HEK293 (cell line): ENCODE measurements around the gene HUNK.

Source experiments
- CTCF ChIA-PET: fragments of 350-600 bp; formaldehyde crosslinking; extraction: SDS; loops from one replicate; lab custom pipeline; 2021; ENCODE audit warnings: antibody characterized with exemption; lab: Yijun Ruan, JAX
- POLR2A ChIA-PET: fragments of 300-600 bp; formaldehyde crosslinking; extraction: SDS; loops from one replicate; lab custom pipeline; 2020; ENCODE audit warnings: antibody characterized with exemption, inconsistent platforms; lab: Yijun Ruan, JAX
- H3K27ac ChIP-seq: fragments of 200-500 bp; sonication (Bioruptor generic); 2 replicates; pipeline ENCODE4 v1.5.1; 2014; ENCODE audit warnings: low read depth, low read length, control low read depth, inconsistent platforms; ENCODE audit errors: extremely low read depth
- H3K36me3 ChIP-seq, 2 experiments: fragments of 200-500 bp in 1 of 2; sonication (Bioruptor generic) in 1 of 2; 1 replicate in 1 of 2; 2 replicates in 1 of 2; pipeline ENCODE4 v1.5.1; 2014 to 2017; ENCODE audit warnings: inconsistent platforms in 2 of 2, low read length in 2 of 2; ENCODE audit not compliant: control insufficient read depth in 2 of 2, insufficient read depth in 1 of 2
- H3K4me1 ChIP-seq: fragments of 200-500 bp; sonication (Bioruptor generic); 2 replicates; pipeline ENCODE4 v1.5.1; 2014; ENCODE audit warnings: mild to moderate bottlenecking, low read length, inconsistent platforms; ENCODE audit not compliant: control insufficient read depth, insufficient read depth
- H3K4me3 ChIP-seq: 2 replicates; pipeline ENCODE4 v1.5.1; 2011; ENCODE audit warnings: low read depth, mild to moderate bottlenecking, control low read depth, low read length, moderate library complexity
- H3K9me3 ChIP-seq: fragments of 200-500 bp; sonication (Bioruptor generic); 2 replicates; pipeline ENCODE4 v1.5.1; 2014; ENCODE audit warnings: low read depth, low read length, inconsistent platforms; ENCODE audit not compliant: control insufficient read depth, insufficient read depth
- MYNN ChIP-seq: fragments of 450-650 bp; formaldehyde crosslinking; IDR thresholded peaks from 2 replicates; pipeline ENCODE4 v1.5.1; 2016; ENCODE audit warnings: missing biosample characterization, missing genetic modification characterization, borderline replicate concordance
- OVOL3 ChIP-seq: fragments of 450-650 bp; formaldehyde crosslinking; IDR thresholded peaks from 2 replicates; pipeline ENCODE4 v1.5.1; 2016; ENCODE audit warnings: missing biosample characterization, missing genetic modification characterization
- REPIN1 ChIP-seq: fragments of 450-650 bp; formaldehyde crosslinking; IDR thresholded peaks from 2 replicates; pipeline ENCODE4 v1.5.1; 2017; ENCODE audit warnings: missing biosample characterization, missing genetic modification characterization, low read depth
- SCRT1 ChIP-seq: fragments of 450-650 bp; formaldehyde crosslinking; IDR thresholded peaks from 2 replicates; pipeline ENCODE4 v1.5.1; 2016; ENCODE audit warnings: missing biosample characterization, missing genetic modification characterization, borderline replicate concordance
- ZEB2 ChIP-seq: fragments of 450-650 bp; formaldehyde crosslinking; IDR thresholded peaks from 2 replicates; pipeline ENCODE4 v1.5.1; 2016; ENCODE audit warnings: missing biosample characterization, missing genetic modification characterization
- ZNF2 ChIP-seq: fragments of 450-650 bp; formaldehyde crosslinking; IDR thresholded peaks from 2 replicates; pipeline ENCODE4 v1.5.1; 2016; ENCODE audit warnings: missing biosample characterization, missing genetic modification characterization
- ZNF394 ChIP-seq: fragments of 450-650 bp; formaldehyde crosslinking; IDR thresholded peaks from 2 replicates; pipeline ENCODE4 v1.5.1; 2016; ENCODE audit warnings: missing biosample characterization, missing genetic modification characterization, mild to moderate bottlenecking, moderate library complexity, borderline replicate concordance
- ZNF416 ChIP-seq: fragments of 450-650 bp; formaldehyde crosslinking; IDR thresholded peaks from 2 replicates; pipeline ENCODE4 v1.5.1; 2016; ENCODE audit warnings: missing biosample characterization, missing genetic modification characterization
- ZNF423 ChIP-seq: fragments of 450-650 bp; formaldehyde crosslinking; IDR thresholded peaks from 2 replicates; pipeline ENCODE4 v1.5.1; 2016; ENCODE audit warnings: missing biosample characterization, missing genetic modification characterization
- ZNF549 ChIP-seq: fragments of 450-650 bp; IDR thresholded peaks from 2 replicates; pipeline ENCODE4 v1.5.1; 2018; ENCODE audit warnings: missing biosample characterization, missing genetic modification characterization, mild to moderate bottlenecking, inconsistent platforms, moderate library complexity
- ZNF600 ChIP-seq: fragments of 450-650 bp; formaldehyde crosslinking; IDR thresholded peaks from 2 replicates; pipeline ENCODE4 v1.5.1; 2016; ENCODE audit warnings: missing biosample characterization, missing genetic modification characterization
- ZNF624 ChIP-seq: fragments of 450-650 bp; formaldehyde crosslinking; IDR thresholded peaks from 2 replicates; pipeline ENCODE4 v1.5.1; 2017; ENCODE audit warnings: missing biosample characterization, missing genetic modification characterization
- ZNF629 ChIP-seq: fragments of 450-650 bp; formaldehyde crosslinking; IDR thresholded peaks from 2 replicates; pipeline ENCODE4 v1.5.1; 2017; ENCODE audit warnings: missing biosample characterization, missing genetic modification characterization
- ZNF658 ChIP-seq: fragments of 450-650 bp; formaldehyde crosslinking; IDR thresholded peaks from 2 replicates; pipeline ENCODE4; 2016; ENCODE audit warnings: missing biosample characterization, missing genetic modification characterization
- ZNF701 ChIP-seq: fragments of 450-650 bp; formaldehyde crosslinking; IDR thresholded peaks from 2 replicates; pipeline ENCODE4 v1.5.1; 2016; ENCODE audit warnings: missing biosample characterization, missing genetic modification characterization
- ZNF830 ChIP-seq: fragments of 450-650 bp; IDR thresholded peaks from 2 replicates; pipeline ENCODE4 v1.5.0; 2018; ENCODE audit warnings: missing biosample characterization, missing genetic modification characterization, low read depth, mild to moderate bottlenecking, moderate library complexity
- ZXDB ChIP-seq: fragments of 450-650 bp; formaldehyde crosslinking; IDR thresholded peaks from 2 replicates; pipeline ENCODE4 v1.5.1; 2016; ENCODE audit warnings: missing biosample characterization, missing genetic modification characterization
- TF ChIP-seq, protein P1 (sequence below): fragments of 450-650 bp; formaldehyde crosslinking; IDR thresholded peaks from 2 replicates; pipeline ENCODE4 v1.5.1; 2016; ENCODE audit warnings: missing biosample characterization, missing genetic modification characterization
- TF ChIP-seq, protein P2 (sequence below): fragments of 450-650 bp; formaldehyde crosslinking; IDR thresholded peaks from 2 replicates; pipeline ENCODE4 v1.5.1; 2016; ENCODE audit warnings: missing biosample characterization, missing genetic modification characterization
- TF ChIP-seq, protein P3 (sequence below): fragments of 450-650 bp; formaldehyde crosslinking; IDR thresholded peaks from 2 replicates; pipeline ENCODE4 v1.5.1; 2016; ENCODE audit warnings: missing biosample characterization, missing genetic modification characterization
- TF ChIP-seq, protein P4 (sequence below): sonication (generic); formaldehyde crosslinking; IDR thresholded peaks from 2 replicates; pipeline ENCODE4 v1.8.1; 2022; ENCODE audit warnings: mild to moderate bottlenecking, moderate library complexity, missing genetic modification reagents
- TF ChIP-seq, protein P5 (sequence below): fragments of 450-650 bp; formaldehyde crosslinking; IDR thresholded peaks from 2 replicates; pipeline ENCODE4 v1.5.1; 2016; ENCODE audit warnings: missing biosample characterization, missing genetic modification characterization
- TF ChIP-seq, protein P6 (sequence below): fragments of 450-650 bp; formaldehyde crosslinking; IDR thresholded peaks from 2 replicates; pipeline ENCODE4 v1.5.1; 2017; ENCODE audit warnings: missing biosample characterization, missing genetic modification characterization
- TF ChIP-seq, protein P7 (sequence below): fragments of 450-650 bp; IDR thresholded peaks from 2 replicates; pipeline ENCODE4 v1.5.1; 2018; ENCODE audit warnings: missing biosample characterization, missing genetic modification characterization

Gene HUNK

DNA sequence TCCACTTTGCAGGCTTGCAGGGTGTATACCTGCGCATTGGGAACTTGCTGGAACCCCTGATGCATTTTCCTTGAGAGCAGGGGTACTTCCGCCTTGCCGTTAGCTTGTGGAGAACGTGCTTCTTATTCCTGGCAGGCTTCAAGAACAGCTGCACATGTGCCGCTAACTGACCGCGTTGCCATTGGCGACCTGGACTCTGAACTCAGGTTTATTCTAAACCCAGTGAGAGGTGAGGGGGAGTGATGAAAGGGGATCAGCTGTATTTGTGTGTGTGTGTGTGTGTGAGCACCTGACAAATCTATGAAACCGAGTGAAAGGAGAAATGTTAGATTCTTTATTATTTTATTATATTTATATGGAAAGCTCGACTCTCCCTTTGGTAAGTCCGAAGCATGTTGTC, 128.6 kb downstream of the HUNK start:
- Histone ChIP-seq H3K27ac (no peak overlapping the region), H3K36me3 (peaks cover 0 to 30% of the 10 kb centered on the region in 2 experiments; a peak in 2 of 3 replicates), H3K4me1 (no peaks in the 10 kb centered on the region), H3K4me3 (no peak overlapping the region), H3K9me3 (no peaks in the 10 kb centered on the region)
- TF ChIP-seq ZNF394 (tag by site-specific recombination) (no peak), ZNF701 (no peak), OVOL3 (no peak), ZNF416 (tag by site-specific recombination) (no peak), REPIN1 (tag by site-specific recombination) (no peak), ZNF624 (tag by site-specific recombination) (no peak), SCRT1 (tag by site-specific recombination) (no peak), ZNF423 (no peak), MYNN (tag by site-specific recombination) (no peak), ZNF629 (no peak), ZNF2 (no peak)
- TF ChIP-seq, protein P1, sequence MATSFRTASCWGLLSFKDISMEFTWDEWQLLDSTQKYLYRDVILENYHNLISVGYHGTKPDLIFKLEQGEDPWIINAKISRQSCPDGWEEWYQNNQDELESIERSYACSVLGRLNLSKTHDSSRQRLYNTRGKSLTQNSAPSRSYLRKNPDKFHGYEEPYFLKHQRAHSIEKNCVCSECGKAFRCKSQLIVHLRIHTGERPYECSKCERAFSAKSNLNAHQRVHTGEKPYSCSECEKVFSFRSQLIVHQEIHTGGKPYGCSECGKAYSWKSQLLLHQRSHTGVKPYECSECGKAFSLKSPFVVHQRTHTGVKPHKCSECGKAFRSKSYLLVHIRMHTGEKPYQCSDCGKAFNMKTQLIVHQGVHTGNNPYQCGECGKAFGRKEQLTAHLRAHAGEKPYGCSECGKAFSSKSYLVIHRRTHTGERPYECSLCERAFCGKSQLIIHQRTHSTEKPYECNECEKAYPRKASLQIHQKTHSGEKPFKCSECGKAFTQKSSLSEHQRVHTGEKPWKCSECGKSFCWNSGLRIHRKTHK (tag by site-specific recombination): no peak
- TF ChIP-seq, protein P2, sequence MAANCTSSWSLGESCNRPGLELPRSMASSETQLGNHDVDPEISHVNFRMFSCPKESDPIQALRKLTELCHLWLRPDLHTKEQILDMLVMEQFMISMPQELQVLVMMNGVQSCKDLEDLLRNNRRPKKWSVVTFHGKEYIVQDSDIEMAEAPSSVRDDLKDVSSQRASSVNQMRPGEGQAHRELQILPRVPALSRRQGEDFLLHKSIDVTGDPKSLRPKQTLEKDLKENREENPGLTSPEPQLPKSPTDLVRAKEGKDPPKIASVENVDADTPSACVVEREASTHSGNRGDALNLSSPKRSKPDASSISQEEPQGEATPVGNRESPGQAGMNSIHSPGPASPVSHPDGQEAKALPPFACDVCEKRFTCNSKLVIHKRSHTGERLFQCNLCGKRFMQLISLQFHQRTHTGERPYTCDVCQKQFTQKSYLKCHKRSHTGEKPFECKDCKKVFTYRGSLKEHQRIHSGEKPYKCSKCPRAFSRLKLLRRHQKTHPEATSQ (tag by site-specific recombination): no peak
- TF ChIP-seq, protein P3, sequence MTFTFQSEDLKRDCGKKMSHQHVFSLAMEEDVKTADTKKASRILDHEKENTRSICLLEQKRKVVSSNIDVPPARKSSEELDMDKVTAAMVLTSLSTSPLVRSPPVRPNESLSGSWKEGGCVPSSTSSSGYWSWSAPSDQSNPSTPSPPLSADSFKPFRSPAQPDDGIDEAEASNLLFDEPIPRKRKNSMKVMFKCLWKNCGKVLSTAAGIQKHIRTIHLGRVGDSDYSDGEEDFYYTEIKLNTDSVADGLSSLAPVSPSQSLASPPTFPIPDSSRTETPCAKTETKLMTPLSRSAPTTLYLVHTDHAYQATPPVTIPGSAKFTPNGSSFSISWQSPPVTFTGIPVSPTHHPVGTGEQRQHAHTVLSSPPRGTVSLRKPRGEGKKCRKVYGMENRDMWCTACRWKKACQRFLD (tag by site-specific recombination): no peak
- TF ChIP-seq, protein P4, sequence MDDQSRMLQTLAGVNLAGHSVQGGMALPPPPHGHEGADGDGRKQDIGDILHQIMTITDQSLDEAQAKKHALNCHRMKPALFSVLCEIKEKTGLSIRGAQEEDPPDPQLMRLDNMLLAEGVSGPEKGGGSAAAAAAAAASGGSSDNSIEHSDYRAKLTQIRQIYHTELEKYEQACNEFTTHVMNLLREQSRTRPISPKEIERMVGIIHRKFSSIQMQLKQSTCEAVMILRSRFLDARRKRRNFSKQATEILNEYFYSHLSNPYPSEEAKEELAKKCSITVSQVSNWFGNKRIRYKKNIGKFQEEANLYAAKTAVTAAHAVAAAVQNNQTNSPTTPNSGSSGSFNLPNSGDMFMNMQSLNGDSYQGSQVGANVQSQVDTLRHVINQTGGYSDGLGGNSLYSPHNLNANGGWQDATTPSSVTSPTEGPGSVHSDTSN (CRISPR knock-in tag): no peak
- TF ChIP-seq, protein P5, sequence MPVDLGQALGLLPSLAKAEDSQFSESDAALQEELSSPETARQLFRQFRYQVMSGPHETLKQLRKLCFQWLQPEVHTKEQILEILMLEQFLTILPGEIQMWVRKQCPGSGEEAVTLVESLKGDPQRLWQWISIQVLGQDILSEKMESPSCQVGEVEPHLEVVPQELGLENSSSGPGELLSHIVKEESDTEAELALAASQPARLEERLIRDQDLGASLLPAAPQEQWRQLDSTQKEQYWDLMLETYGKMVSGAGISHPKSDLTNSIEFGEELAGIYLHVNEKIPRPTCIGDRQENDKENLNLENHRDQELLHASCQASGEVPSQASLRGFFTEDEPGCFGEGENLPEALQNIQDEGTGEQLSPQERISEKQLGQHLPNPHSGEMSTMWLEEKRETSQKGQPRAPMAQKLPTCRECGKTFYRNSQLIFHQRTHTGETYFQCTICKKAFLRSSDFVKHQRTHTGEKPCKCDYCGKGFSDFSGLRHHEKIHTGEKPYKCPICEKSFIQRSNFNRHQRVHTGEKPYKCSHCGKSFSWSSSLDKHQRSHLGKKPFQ (tag by site-specific recombination): no peak
- CTCF ChIA-PET: interaction anchor here (0.6 to 0.9 kb wide), 2 partner anchors 10 to 22 kb away, joined by 3 read pairs; no protein-coding TSS in a partner anchor
- POLR2A ChIA-PET: no interaction called here

DNA sequence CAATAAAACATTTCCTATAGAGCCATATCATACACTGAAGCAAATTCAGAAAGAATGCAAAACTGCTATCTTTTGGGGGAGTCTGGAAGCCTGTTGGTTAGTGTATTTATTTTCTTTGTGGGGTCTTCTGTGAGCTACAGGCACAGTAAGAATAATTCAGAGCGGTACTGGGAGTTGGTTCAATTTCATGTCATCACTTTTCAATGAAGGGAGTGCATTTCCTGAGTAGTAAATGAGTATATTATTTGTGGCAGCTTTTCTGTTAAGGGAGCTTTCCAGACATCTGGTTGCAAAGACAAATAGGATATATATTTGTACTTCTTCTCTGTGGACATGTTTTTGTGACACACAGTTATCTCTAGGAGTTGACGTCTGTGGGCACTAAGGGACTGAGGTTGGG, 130.6 kb downstream of the HUNK start:
- TF ChIP-seq ZNF658 (tag by site-specific recombination) (no peak), ZNF830 (no peak), ZXDB (no peak), SCRT1 (tag by site-specific recombination) (no peak), ZNF549 (tag by site-specific recombination) (no peak), ZEB2 (tag by site-specific recombination) (no peak), ZNF600 (tag by site-specific recombination) (no peak)
- TF ChIP-seq, protein P6, sequence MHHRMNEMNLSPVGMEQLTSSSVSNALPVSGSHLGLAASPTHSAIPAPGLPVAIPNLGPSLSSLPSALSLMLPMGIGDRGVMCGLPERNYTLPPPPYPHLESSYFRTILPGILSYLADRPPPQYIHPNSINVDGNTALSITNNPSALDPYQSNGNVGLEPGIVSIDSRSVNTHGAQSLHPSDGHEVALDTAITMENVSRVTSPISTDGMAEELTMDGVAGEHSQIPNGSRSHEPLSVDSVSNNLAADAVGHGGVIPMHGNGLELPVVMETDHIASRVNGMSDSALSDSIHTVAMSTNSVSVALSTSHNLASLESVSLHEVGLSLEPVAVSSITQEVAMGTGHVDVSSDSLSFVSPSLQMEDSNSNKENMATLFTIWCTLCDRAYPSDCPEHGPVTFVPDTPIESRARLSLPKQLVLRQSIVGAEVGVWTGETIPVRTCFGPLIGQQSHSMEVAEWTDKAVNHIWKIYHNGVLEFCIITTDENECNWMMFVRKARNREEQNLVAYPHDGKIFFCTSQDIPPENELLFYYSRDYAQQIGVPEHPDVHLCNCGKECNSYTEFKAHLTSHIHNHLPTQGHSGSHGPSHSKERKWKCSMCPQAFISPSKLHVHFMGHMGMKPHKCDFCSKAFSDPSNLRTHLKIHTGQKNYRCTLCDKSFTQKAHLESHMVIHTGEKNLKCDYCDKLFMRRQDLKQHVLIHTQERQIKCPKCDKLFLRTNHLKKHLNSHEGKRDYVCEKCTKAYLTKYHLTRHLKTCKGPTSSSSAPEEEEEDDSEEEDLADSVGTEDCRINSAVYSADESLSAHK: no peak
- TF ChIP-seq, protein P7, sequence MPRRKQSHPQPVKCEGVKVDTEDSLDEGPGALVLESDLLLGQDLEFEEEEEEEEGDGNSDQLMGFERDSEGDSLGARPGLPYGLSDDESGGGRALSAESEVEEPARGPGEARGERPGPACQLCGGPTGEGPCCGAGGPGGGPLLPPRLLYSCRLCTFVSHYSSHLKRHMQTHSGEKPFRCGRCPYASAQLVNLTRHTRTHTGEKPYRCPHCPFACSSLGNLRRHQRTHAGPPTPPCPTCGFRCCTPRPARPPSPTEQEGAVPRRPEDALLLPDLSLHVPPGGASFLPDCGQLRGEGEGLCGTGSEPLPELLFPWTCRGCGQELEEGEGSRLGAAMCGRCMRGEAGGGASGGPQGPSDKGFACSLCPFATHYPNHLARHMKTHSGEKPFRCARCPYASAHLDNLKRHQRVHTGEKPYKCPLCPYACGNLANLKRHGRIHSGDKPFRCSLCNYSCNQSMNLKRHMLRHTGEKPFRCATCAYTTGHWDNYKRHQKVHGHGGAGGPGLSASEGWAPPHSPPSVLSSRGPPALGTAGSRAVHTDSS (tag by site-specific recombination): no peak
- TF ChIP-seq, all 188 proteins: peak for 0
- peaks cover 0 to 18% of the 10 kb centered on the region in 2 experiments; a peak in 2 of 3 replicates for H3K36me3 ChIP-seq
- ChIA-PET POLR2A (no interaction called here), CTCF (interaction anchor here (1.3 kb wide), 1 partner anchor 218 kb away, joined by 3 read pairs; no protein-coding TSS in a partner anchor)
- no peaks in the 10 kb centered on the region for H3K4me1 ChIP-seq
- H3K9me3 ChIP-seq: no peaks in the 10 kb centered on the region
- no peak overlapping the region for H3K4me3 ChIP-seq
- H3K27ac ChIP-seq: no peak overlapping the region
